Keratinocyte (primary cell): ENCODE results near the gene SPECC1L. TPM values are rescaled to one million over a fixed set of nuclear protein-coding genes. Genes with fewer than 3 reads are reported as not detected.

Experiments
- DNase-seq: peaks from one replicate; pipeline ENCODE4 v3.0.0-alpha.2; 2011; ENCODE audit warnings: low read depth, missing footprints, low spot score
- FAIRE-seq: peaks from 2 replicates; lab custom pipeline; 2011; peaks lifted over from hg19 to GRCh38; lab: Jason Lieb, UNC
- H2AFZ ChIP-seq: 2 replicates; pipeline ENCODE4 v1.6.0; 2012; ENCODE audit warnings: low read length, control low read depth, inconsistent platforms; ENCODE audit not compliant: control insufficient read depth
- H3K27ac ChIP-seq: 2 replicates; pipeline ENCODE4 v1.5.1; 2011; ENCODE audit warnings: low read length; ENCODE audit not compliant: control insufficient read depth, insufficient read depth
- H3K27me3 ChIP-seq: 3 replicates; pipeline ENCODE4 v1.6.0; 2011; ENCODE audit warnings: low read length; ENCODE audit not compliant: control insufficient read depth, insufficient read depth; ENCODE audit errors: extremely low read depth
- H3K36me3 ChIP-seq, 2 experiments: 2 replicates in 1 of 2; 3 replicates in 1 of 2; pipeline ENCODE4 v1.5.1; 2011; ENCODE audit warnings: low read length in 2 of 2, mild to moderate bottlenecking in 1 of 2; ENCODE audit not compliant: control insufficient read depth in 2 of 2, insufficient read depth in 2 of 2; ENCODE audit errors: extremely low read depth in 1 of 2
- H3K4me1 ChIP-seq: 3 replicates; pipeline ENCODE4 v1.5.1; 2011; ENCODE audit warnings: low read length; ENCODE audit not compliant: control insufficient read depth, insufficient read depth; ENCODE audit errors: extremely low read depth
- H3K4me2 ChIP-seq: 3 replicates; pipeline ENCODE4 v1.6.0; 2011; ENCODE audit warnings: low read depth, low read length; ENCODE audit not compliant: control insufficient read depth, insufficient read depth; ENCODE audit errors: extremely low read depth
- H3K4me3 ChIP-seq, 3 experiments: fragments of 200-600 bp in 1 of 3; sonication (generic) in 1 of 3; 2 replicates in 2 of 3; 3 replicates in 1 of 3; pipeline ENCODE4 v1.5.1; 2011 to 2016; ENCODE audit warnings: low read length in 3 of 3, mild to moderate bottlenecking in 3 of 3, control low read depth in 2 of 3, inconsistent platforms in 1 of 3, low read depth in 1 of 3, mixed read lengths in 1 of 3, mixed run types in 1 of 3, moderate library complexity in 1 of 3; ENCODE audit not compliant: control insufficient read depth in 2 of 3, insufficient read depth in 2 of 3; ENCODE audit errors: extremely low read depth in 1 of 3
- H3K79me2 ChIP-seq: 2 replicates; pipeline ENCODE4 v1.6.0; 2012; ENCODE audit warnings: low read length; ENCODE audit not compliant: control insufficient read depth, insufficient read depth
- H3K9ac ChIP-seq: 3 replicates; pipeline ENCODE4 v1.6.0; 2011; ENCODE audit warnings: low read length; ENCODE audit not compliant: control insufficient read depth, insufficient read depth; ENCODE audit errors: extremely low read depth
- H3K9me1 ChIP-seq: 3 replicates; pipeline ENCODE4 v1.6.0; 2011; ENCODE audit warnings: low read length; ENCODE audit not compliant: control insufficient read depth, insufficient read depth; ENCODE audit errors: extremely low read depth
- H3K9me3 ChIP-seq: 2 replicates; pipeline ENCODE4 v1.5.1; 2012; ENCODE audit warnings: low read depth, low read length; ENCODE audit not compliant: control insufficient read depth
- H4K20me1 ChIP-seq: 3 replicates; pipeline ENCODE4 v1.6.0; 2011; ENCODE audit warnings: low read length; ENCODE audit not compliant: control insufficient read depth, insufficient read depth; ENCODE audit errors: extremely low read depth
- EZH2 ChIP-seq: IDR thresholded peaks from one replicate; pipeline ENCODE4 v1.6.1; 2012; ENCODE audit warnings: inconsistent platforms, mild to moderate bottlenecking, low read length, moderate library complexity
- dilution Hi-C: fragments of 300-500 bp; cut with MboI; formaldehyde crosslinking; loops from one replicate; pipeline ENCODE4 v1.7.0; 2020; ENCODE audit warnings: low sequenced_read_pairs; ENCODE audit not compliant: extremely low pct_ligation_motif_present
- polyA plus RNA-seq, 5 experiments: library from polyadenylated mRNA; depleted of rRNA in 3 of 5; stranded (reverse) in 3 of 5; stranded (forward) in 1 of 5; unstranded in 1 of 5; fragments of >200 nt; gene quantifications; 1 replicate in 1 of 5; 2 replicates in 3 of 5; 3 replicates in 1 of 5; pipeline versions ENCODE4 v1.2.1 to v1.2.3, GENCODE V29; 2011 to 2012; ENCODE audit warnings: missing spikeins in 2 of 5, low read depth in 1 of 5, low replicate concordance in 1 of 5
- TF ChIP-seq, protein P1 (sequence below), 3 experiments: IDR thresholded peaks in 1 of 3; conservative IDR thresholded peaks in 1 of 3; optimal IDR thresholded peaks in 1 of 3; 2 replicates in 2 of 3; 3 replicates in 1 of 3; pipeline versions ENCODE3 to v1.5.1; 2011; ENCODE audit warnings: low read length in 3 of 3, mild to moderate bottlenecking in 3 of 3, moderate library complexity in 2 of 3, control low read depth in 1 of 3, inconsistent platforms in 1 of 3; ENCODE audit not compliant: insufficient read depth in 2 of 3; ENCODE audit errors: extremely low read depth in 1 of 3

SPECC1L gene
- polyA plus RNA-seq, 1 donor (not counting 4 experiments of a cell fraction or from before 2014, with no cell fraction given): 19.3 TPM

GRCh38 chr22:24459911-24460310 lies 189.3 kb downstream of the SPECC1L start:
- no peaks in the 10 kb centered on the region for H3K27me3 ChIP-seq
- no peak for TF ChIP-seq EZH2
- TF ChIP-seq, protein P1, sequence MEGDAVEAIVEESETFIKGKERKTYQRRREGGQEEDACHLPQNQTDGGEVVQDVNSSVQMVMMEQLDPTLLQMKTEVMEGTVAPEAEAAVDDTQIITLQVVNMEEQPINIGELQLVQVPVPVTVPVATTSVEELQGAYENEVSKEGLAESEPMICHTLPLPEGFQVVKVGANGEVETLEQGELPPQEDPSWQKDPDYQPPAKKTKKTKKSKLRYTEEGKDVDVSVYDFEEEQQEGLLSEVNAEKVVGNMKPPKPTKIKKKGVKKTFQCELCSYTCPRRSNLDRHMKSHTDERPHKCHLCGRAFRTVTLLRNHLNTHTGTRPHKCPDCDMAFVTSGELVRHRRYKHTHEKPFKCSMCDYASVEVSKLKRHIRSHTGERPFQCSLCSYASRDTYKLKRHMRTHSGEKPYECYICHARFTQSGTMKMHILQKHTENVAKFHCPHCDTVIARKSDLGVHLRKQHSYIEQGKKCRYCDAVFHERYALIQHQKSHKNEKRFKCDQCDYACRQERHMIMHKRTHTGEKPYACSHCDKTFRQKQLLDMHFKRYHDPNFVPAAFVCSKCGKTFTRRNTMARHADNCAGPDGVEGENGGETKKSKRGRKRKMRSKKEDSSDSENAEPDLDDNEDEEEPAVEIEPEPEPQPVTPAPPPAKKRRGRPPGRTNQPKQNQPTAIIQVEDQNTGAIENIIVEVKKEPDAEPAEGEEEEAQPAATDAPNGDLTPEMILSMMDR (optimal IDR thresholded peaks at IDR 0.05 in 1 of 3, IDR thresholded peaks at IDR 0.05 in 1 of 3, conservative IDR thresholded peaks at IDR 0.05 in 1 of 3; ENCODE audit: extremely low read depth in 1 of 3, insufficient read depth in 2 of 3, low read length in 3 of 3): no peak
- DNase-seq (no peak), FAIRE-seq (no peak)
- no peaks in the 10 kb centered on the region for H4K20me1 ChIP-seq
- no peaks in the 10 kb centered on the region for H3K79me2 ChIP-seq
- H3K9me1 ChIP-seq: no peaks in the 10 kb centered on the region
- no peak overlapping the region for H3K27ac ChIP-seq
- H3K9ac ChIP-seq: no peak overlapping the region
- H3K4me2 ChIP-seq: no peak overlapping the region
- no peaks in the 10 kb centered on the region for H3K36me3 ChIP-seq
- H3K4me3 ChIP-seq: no peak overlapping the region
- H3K4me1 ChIP-seq: peaks cover 5% of the 10 kb centered on the region
- no peak overlapping the region for H2AFZ ChIP-seq
- no peaks in the 10 kb centered on the region for H3K9me3 ChIP-seq
- dilution Hi-C loops: no loop called here

DNA sequence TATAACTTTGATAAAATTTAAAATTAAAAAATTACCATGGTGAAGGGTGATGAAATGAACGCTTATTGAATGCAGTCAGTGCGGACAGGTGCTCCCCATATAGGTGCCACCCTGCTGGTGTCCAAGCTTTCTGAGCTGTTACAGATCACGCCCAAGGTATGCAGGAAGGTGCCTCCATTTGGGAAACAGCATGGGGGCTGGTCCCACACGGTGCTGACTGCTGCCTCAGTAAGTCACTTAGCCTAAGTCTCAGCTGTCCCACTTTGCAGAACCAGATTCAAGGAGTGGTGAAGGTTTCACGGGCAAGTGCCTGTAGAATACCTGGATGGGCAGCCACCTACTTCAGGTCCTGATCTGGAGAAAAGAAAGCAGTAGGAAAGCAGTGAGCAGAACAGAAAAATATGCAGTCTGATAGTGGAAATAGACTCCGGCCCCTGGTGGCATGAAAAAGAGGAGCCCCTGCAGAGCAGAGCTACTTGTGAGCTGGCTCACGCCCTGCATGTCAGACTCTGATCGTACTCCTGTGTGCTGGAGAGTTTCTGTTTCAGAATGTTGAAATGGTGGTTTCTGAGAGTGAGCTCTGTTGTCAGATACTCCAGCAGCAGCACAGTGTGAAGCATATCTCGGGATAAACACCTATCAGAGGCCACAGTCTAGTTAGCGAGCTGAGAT lies 189.9 kb downstream of the SPECC1L start:
- Histone ChIP-seq H2AFZ (no peak overlapping the region), H3K79me2 (no peaks in the 10 kb centered on the region), H3K9ac (no peak overlapping the region), H3K4me3 (no peak overlapping the region), H3K36me3 (no peaks in the 10 kb centered on the region), H3K9me3 (no peaks in the 10 kb centered on the region), H3K27me3 (no peaks in the 10 kb centered on the region), H3K4me2 (no peak overlapping the region), H3K9me1 (no peaks in the 10 kb centered on the region), H4K20me1 (no peaks in the 10 kb centered on the region), H3K4me1 (peaks cover 11% of the 10 kb centered on the region), H3K27ac (no peak overlapping the region)
- no peak for DNase-seq
- TF ChIP-seq, protein P1 (optimal IDR thresholded peaks at IDR 0.05 in 1 of 3, IDR thresholded peaks at IDR 0.05 in 1 of 3, conservative IDR thresholded peaks at IDR 0.05 in 1 of 3; ENCODE audit: extremely low read depth in 1 of 3, insufficient read depth in 2 of 3, low read length in 3 of 3): no peak
- TF ChIP-seq EZH2: no peak
- FAIRE-seq: no peak
- dilution Hi-C loops: no loop called here
